Measurements from ENCODE around the gene GRPEL1.

The GRPEL1 gene

DNA sequence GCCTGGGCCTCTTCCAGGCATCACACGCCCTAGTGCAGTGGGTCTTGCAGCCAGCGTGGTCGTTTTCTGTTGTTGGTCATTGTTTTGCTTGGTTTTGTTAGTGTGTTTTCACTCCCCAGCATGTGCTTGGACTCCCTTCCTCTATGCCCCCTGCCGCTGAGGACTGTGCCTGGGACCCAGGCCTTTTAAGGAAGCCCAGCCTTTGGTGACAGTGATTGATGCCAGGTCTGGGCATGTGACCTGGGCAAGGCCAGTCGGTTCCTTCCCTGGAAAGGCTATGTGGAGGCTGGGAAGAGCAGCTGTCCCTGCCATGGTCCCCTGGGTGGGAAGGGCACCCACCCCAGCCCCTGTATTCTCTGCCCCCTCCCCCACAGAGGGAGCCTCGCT, 8.8 kb upstream of the GRPEL1 start:
- no peak for ATAC-seq
- TF ChIP-seq TCF4 (CRISPR knock-in tag; IDR thresholded peaks at IDR 0.05; ENCODE audit: borderline replicate concordance): no peak
- no peak for TF ChIP-seq ZFP30 (CRISPR knock-in tag; IDR thresholded peaks at IDR 0.05)
- TF ChIP-seq SNAI2 (CRISPR knock-in tag; IDR thresholded peaks at IDR 0.05): no peak
- no peak for TF ChIP-seq TOX (CRISPR knock-in tag; IDR thresholded peaks at IDR 0.05; ENCODE audit: borderline replicate concordance)
- no peak for TF ChIP-seq ESRRG (CRISPR knock-in tag; IDR thresholded peaks at IDR 0.05)
- TF ChIP-seq ZNF8 (CRISPR knock-in tag; IDR thresholded peaks at IDR 0.05): no peak
- TF ChIP-seq ZNF565 (CRISPR knock-in tag; conservative IDR thresholded peaks at IDR 0.05; ENCODE audit: low read depth): no peak
- TF ChIP-seq PPARA (CRISPR knock-in tag; IDR thresholded peaks at IDR 0.05; ENCODE audit: borderline replicate concordance): no peak
- TF ChIP-seq CSDC2 (CRISPR knock-in tag; IDR thresholded peaks at IDR 0.05): no peak
- no peak for TF ChIP-seq CREB5 (CRISPR knock-in tag; IDR thresholded peaks at IDR 0.05; ENCODE audit: low read depth)
- TF ChIP-seq ZNF70 (CRISPR knock-in tag; IDR thresholded peaks at IDR 0.05): no peak
- no peak for TF ChIP-seq ARNTL (CRISPR knock-in tag; IDR thresholded peaks at IDR 0.05; ENCODE audit: borderline replicate concordance, low read depth)
- TF ChIP-seq ZC3H10 (CRISPR knock-in tag; IDR thresholded peaks at IDR 0.05): no peak
- no peak for TF ChIP-seq BACH2 (CRISPR knock-in tag; IDR thresholded peaks at IDR 0.05; ENCODE audit: borderline replicate concordance)
- TF ChIP-seq PATZ1 (CRISPR knock-in tag; IDR thresholded peaks at IDR 0.05; ENCODE audit: borderline replicate concordance): no peak
- no peak for TF ChIP-seq ISL1 (CRISPR knock-in tag; IDR thresholded peaks at IDR 0.05)

DNA sequence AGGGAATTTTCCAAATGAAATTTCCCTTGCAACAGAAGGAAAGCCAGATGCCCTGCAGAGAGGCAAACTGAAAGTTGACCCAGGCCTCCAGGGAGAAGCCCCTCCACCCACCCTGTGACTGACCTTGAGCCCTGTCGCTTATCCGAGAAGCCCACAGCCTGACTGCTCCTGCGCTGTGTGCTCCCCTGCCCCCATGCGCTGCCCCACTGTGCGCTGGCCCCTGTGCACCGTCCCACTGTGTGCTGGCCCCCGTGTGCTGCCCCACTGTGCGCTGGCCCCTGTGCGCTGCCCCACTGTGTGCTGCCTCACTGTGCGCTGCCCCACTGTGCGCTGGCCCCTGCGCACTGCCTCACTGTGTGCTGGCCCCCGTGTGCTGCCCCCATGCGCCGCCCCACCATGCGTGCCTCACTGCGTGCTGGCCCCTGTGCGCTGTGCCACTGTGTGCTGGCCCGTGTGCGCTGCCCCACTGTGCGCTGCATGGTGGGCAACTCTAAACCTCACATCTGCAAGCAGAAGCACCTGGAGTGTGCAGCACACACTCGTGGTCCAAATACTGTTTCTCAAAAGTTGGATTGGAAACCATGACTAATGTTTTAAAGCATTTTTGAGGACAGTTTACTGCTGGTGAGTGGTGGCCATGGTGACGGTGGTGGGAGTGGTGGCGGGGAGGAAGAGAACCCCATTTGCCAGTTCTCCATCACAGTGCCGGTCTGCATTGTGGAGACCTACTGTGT, 8.3 kb upstream of the GRPEL1 start:
- no peak for ATAC-seq
- TF ChIP-seq CSDC2 (CRISPR knock-in tag; IDR thresholded peaks at IDR 0.05) (no peak), PATZ1 (CRISPR knock-in tag; IDR thresholded peaks at IDR 0.05; ENCODE audit: borderline replicate concordance) (no peak), TOX (CRISPR knock-in tag; IDR thresholded peaks at IDR 0.05; ENCODE audit: borderline replicate concordance) (no peak), ZFP30 (CRISPR knock-in tag; IDR thresholded peaks at IDR 0.05) (no peak), GLIS3 (CRISPR knock-in tag; IDR thresholded peaks at IDR 0.05) (no peak), ZNF565 (CRISPR knock-in tag; conservative IDR thresholded peaks at IDR 0.05; ENCODE audit: low read depth) (no peak), ZC3H10 (CRISPR knock-in tag; IDR thresholded peaks at IDR 0.05) (no peak), CREB5 (CRISPR knock-in tag; IDR thresholded peaks at IDR 0.05; ENCODE audit: low read depth) (no peak), ESRRG (CRISPR knock-in tag; IDR thresholded peaks at IDR 0.05) (no peak), ZFP3 (CRISPR knock-in tag; IDR thresholded peaks at IDR 0.05) (no peak)

DNA sequence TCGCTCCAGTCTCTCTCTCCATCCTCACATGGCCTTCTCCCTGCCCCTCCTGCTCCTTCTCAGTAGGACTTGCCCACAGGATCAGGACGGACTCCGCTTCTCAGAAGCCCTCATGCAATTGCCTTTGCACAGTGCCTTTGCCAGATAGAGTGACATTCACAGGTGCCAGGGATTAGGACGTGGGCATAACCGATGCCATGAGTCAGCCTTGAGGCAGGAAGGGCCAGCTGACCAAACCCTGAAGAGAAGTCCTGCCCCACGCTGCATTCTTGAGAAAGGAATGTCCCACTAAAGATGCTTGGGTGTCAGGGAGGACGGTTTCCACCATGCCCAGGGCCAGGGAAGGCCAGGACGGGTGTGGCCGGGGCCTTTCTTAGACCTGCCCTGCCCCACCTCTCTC, 6.6 kb upstream of the GRPEL1 start:
- ATAC-seq: peak; percentile 30
- TF ChIP-seq PATZ1 (CRISPR knock-in tag; IDR thresholded peaks at IDR 0.05; ENCODE audit: borderline replicate concordance) (no peak), ZFP3 (CRISPR knock-in tag; IDR thresholded peaks at IDR 0.05) (no peak), ZC3H10 (CRISPR knock-in tag; IDR thresholded peaks at IDR 0.05) (no peak), CREB5 (CRISPR knock-in tag; IDR thresholded peaks at IDR 0.05; ENCODE audit: low read depth) (no peak), GLIS3 (CRISPR knock-in tag; IDR thresholded peaks at IDR 0.05) (no peak), ZNF8 (CRISPR knock-in tag; IDR thresholded peaks at IDR 0.05) (no peak), ZFP30 (CRISPR knock-in tag; IDR thresholded peaks at IDR 0.05) (no peak), BACH2 (CRISPR knock-in tag; IDR thresholded peaks at IDR 0.05; ENCODE audit: borderline replicate concordance) (no peak), OSR1 (CRISPR knock-in tag; IDR thresholded peaks at IDR 0.05) (no peak), CSDC2 (CRISPR knock-in tag; IDR thresholded peaks at IDR 0.05) (no peak), ZNF70 (CRISPR knock-in tag; IDR thresholded peaks at IDR 0.05) (no peak), ARNTL (CRISPR knock-in tag; IDR thresholded peaks at IDR 0.05; ENCODE audit: borderline replicate concordance, low read depth) (no peak)

Data from SK-N-SH treated with all-trans-retinoic acid at 6 μM for 48 hours (cell line).